ENCODE measurements around the gene RXRA.

The RXRA gene

GRCh38 chr9:134477342-134477925 is 151.2 kb downstream of the RXRA start:
- H4K91ac ChIP-seq (ENCODE audit: low read depth, low read length, poor library complexity): no peak overlapping the region
- H3K9me3 ChIP-seq (replicated peaks in 1 of 2; ENCODE audit: control insufficient read depth in 2 of 2, insufficient read depth in 1 of 2, low read depth in 1 of 2, low read length in 2 of 2): no peaks in the 10 kb centered on the region
- no peak overlapping the region for H3K4ac ChIP-seq (ENCODE audit: low read length)
- H3K27me3 ChIP-seq (ENCODE audit: control insufficient read depth in 3 of 3, insufficient read depth in 3 of 3, low read depth in 1 of 3, low read length in 3 of 3): peaks cover 0 to 7% (median 0%) of the 10 kb centered on the region in 3 experiments
- H3K18ac ChIP-seq (ENCODE audit: low read length): no peak overlapping the region
- no peak overlapping the region for H3K4me2 ChIP-seq (ENCODE audit: insufficient read depth, low read length, poor library complexity, severe bottlenecking)
- peak overlapping the region; percentile 40 for H2AK5ac ChIP-seq (ENCODE audit: low read depth, low read length)
- H3K36me3 ChIP-seq (replicated peaks in 1 of 2; ENCODE audit: control insufficient read depth in 2 of 2, insufficient read depth in 2 of 2, low read length in 2 of 2): no peaks in the 10 kb centered on the region
- H2BK5ac ChIP-seq (ENCODE audit: low read length): peak overlapping the region; percentile 18
- H3K4me1 ChIP-seq (ENCODE audit: control insufficient read depth in 2 of 2, insufficient read depth in 1 of 2, low read depth in 1 of 2, low read length in 2 of 2): no peaks in the 10 kb centered on the region
- no peak overlapping the region for H2BK12ac ChIP-seq (ENCODE audit: low read length)
- no peak overlapping the region for H3K23ac ChIP-seq (ENCODE audit: low read depth, low read length, poor library complexity)
- H2AFZ ChIP-seq (ENCODE audit: low read length): no peak overlapping the region
- no peak overlapping the region for H2BK15ac ChIP-seq (ENCODE audit: low read length)
- no peak overlapping the region for H4K8ac ChIP-seq (ENCODE audit: low read depth, low read length)
- H3K14ac ChIP-seq (ENCODE audit: low read length): no peak overlapping the region
- H3K27ac ChIP-seq (replicated peaks; ENCODE audit: low read length): no peak overlapping the region
- H2BK120ac ChIP-seq (ENCODE audit: low read depth, low read length): no peak overlapping the region
- peaks cover 2% of the 10 kb centered on the region for H3K79me1 ChIP-seq (ENCODE audit: low read depth, low read length)
- no peak for DNase-seq (ENCODE audit: low spot score)
- no CpG with 5 or more reads among the region's 15 CpGs for WGBS, 2 donors (ENCODE audit: extremely low coverage in 2 of 2, insufficient read length in 2 of 2, insufficient replicate concordance in 1 of 2)
- no peak overlapping the region for H3K4me3 ChIP-seq (ENCODE audit: low read length in 2 of 2)
- H3K9ac ChIP-seq (ENCODE audit: low read depth, low read length, poor library complexity): no peak overlapping the region

GRCh38 chr9:134477927-134478326 is 151.7 kb downstream of the RXRA start:
- H4K91ac ChIP-seq (ENCODE audit: low read depth, low read length, poor library complexity): no peak overlapping the region
- no peak overlapping the region for H3K4me3 ChIP-seq (ENCODE audit: low read length in 2 of 2)
- no peak overlapping the region for H3K18ac ChIP-seq (ENCODE audit: low read length)
- no peak overlapping the region for H2BK5ac ChIP-seq (ENCODE audit: low read length)
- H2AK5ac ChIP-seq (ENCODE audit: low read depth, low read length): no peak overlapping the region
- WGBS, 2 donors (ENCODE audit: extremely low coverage in 2 of 2, insufficient read length in 2 of 2, insufficient replicate concordance in 1 of 2): no CpG with 5 or more reads among the region's 14 CpGs
- no peak overlapping the region for H3K4me2 ChIP-seq (ENCODE audit: insufficient read depth, low read length, poor library complexity, severe bottlenecking)
- H3K4ac ChIP-seq (ENCODE audit: low read length): no peak overlapping the region
- no peak overlapping the region for H3K27ac ChIP-seq (replicated peaks; ENCODE audit: low read length)
- H3K14ac ChIP-seq (ENCODE audit: low read length): no peak overlapping the region
- H3K9ac ChIP-seq (ENCODE audit: low read depth, low read length, poor library complexity): no peak overlapping the region
- no peak overlapping the region for H4K8ac ChIP-seq (ENCODE audit: low read depth, low read length)
- H2AFZ ChIP-seq (ENCODE audit: low read length): no peak overlapping the region
- H2BK15ac ChIP-seq (ENCODE audit: low read length): no peak overlapping the region
- no peak for DNase-seq (ENCODE audit: low spot score)
- no peaks in the 10 kb centered on the region for H3K9me3 ChIP-seq (replicated peaks in 1 of 2; ENCODE audit: control insufficient read depth in 2 of 2, insufficient read depth in 1 of 2, low read depth in 1 of 2, low read length in 2 of 2)
- H3K27me3 ChIP-seq (ENCODE audit: control insufficient read depth in 3 of 3, insufficient read depth in 3 of 3, low read depth in 1 of 3, low read length in 3 of 3): peaks cover 0 to 7% (median 0%) of the 10 kb centered on the region in 3 experiments
- no peaks in the 10 kb centered on the region for H3K4me1 ChIP-seq (ENCODE audit: control insufficient read depth in 2 of 2, insufficient read depth in 1 of 2, low read depth in 1 of 2, low read length in 2 of 2)
- no peak overlapping the region for H2BK120ac ChIP-seq (ENCODE audit: low read depth, low read length)
- peaks cover 2% of the 10 kb centered on the region for H3K79me1 ChIP-seq (ENCODE audit: low read depth, low read length)
- no peaks in the 10 kb centered on the region for H3K36me3 ChIP-seq (replicated peaks in 1 of 2; ENCODE audit: control insufficient read depth in 2 of 2, insufficient read depth in 2 of 2, low read length in 2 of 2)
- H3K23ac ChIP-seq (ENCODE audit: low read depth, low read length, poor library complexity): no peak overlapping the region
- H2BK12ac ChIP-seq (ENCODE audit: low read length): no peak overlapping the region

- WGBS, 2 donors (ENCODE audit: extremely low coverage in 2 of 2, insufficient read length in 2 of 2, insufficient replicate concordance in 1 of 2): no CpG with 5 or more reads among the region's 7 CpGs
- H3K9me3 ChIP-seq (replicated peaks in 1 of 2; ENCODE audit: control insufficient read depth in 2 of 2, insufficient read depth in 1 of 2, low read depth in 1 of 2, low read length in 2 of 2): no peaks in the 10 kb centered on the region
- H4K8ac ChIP-seq (ENCODE audit: low read depth, low read length): no peak overlapping the region
Observed at GRCh38 chr9:134481762-134482161, 155.5 kb downstream of the RXRA start.

GRCh38 chr9:134482226-134482625 is 156.0 kb downstream of the RXRA start:
- DNase-seq (ENCODE audit: low spot score): no peak
- Histone ChIP-seq H3K9ac (ENCODE audit: low read depth, low read length, poor library complexity) (no peak overlapping the region), H2BK12ac (ENCODE audit: low read length) (no peak overlapping the region), H3K4ac (ENCODE audit: low read length) (no peak overlapping the region), H3K79me1 (ENCODE audit: low read depth, low read length) (no peaks in the 10 kb centered on the region), H3K4me2 (ENCODE audit: insufficient read depth, low read length, poor library complexity, severe bottlenecking) (no peak overlapping the region), H3K18ac (ENCODE audit: low read length) (no peak overlapping the region), H2BK120ac (ENCODE audit: low read depth, low read length) (no peak overlapping the region), H3K23ac (ENCODE audit: low read depth, low read length, poor library complexity) (peak overlapping the region; percentile 5), H2AFZ (ENCODE audit: low read length) (no peak overlapping the region), H2AK5ac (ENCODE audit: low read depth, low read length) (no peak overlapping the region), H2BK5ac (ENCODE audit: low read length) (no peak overlapping the region), H3K27ac (replicated peaks; ENCODE audit: low read length) (no peak overlapping the region), H2BK15ac (ENCODE audit: low read length) (no peak overlapping the region), H4K8ac (ENCODE audit: low read depth, low read length) (no peak overlapping the region), H3K36me3 (replicated peaks in 1 of 2; ENCODE audit: control insufficient read depth in 2 of 2, insufficient read depth in 2 of 2, low read length in 2 of 2) (no peaks in the 10 kb centered on the region), H3K9me3 (replicated peaks in 1 of 2; ENCODE audit: control insufficient read depth in 2 of 2, insufficient read depth in 1 of 2, low read depth in 1 of 2, low read length in 2 of 2) (no peaks in the 10 kb centered on the region), H4K91ac (ENCODE audit: low read depth, low read length, poor library complexity) (no peak overlapping the region), H3K4me1 (ENCODE audit: control insufficient read depth in 2 of 2, insufficient read depth in 1 of 2, low read depth in 1 of 2, low read length in 2 of 2) (no peaks in the 10 kb centered on the region), H3K27me3 (ENCODE audit: control insufficient read depth in 3 of 3, insufficient read depth in 3 of 3, low read depth in 1 of 3, low read length in 3 of 3) (peaks cover 0 to 23% (median 0%) of the 10 kb centered on the region in 3 experiments), H3K14ac (ENCODE audit: low read length) (no peak overlapping the region), H3K4me3 (ENCODE audit: low read length in 2 of 2) (no peak overlapping the region)
- no CpG with 5 or more reads among the region's 10 CpGs for WGBS, 2 donors (ENCODE audit: extremely low coverage in 2 of 2, insufficient read length in 2 of 2, insufficient replicate concordance in 1 of 2)

More at GRCh38 chr9:134481762-134482161, 155.5 kb downstream of the RXRA start:
- Histone ChIP-seq H3K9ac (ENCODE audit: low read depth, low read length, poor library complexity) (no peak overlapping the region), H2AFZ (ENCODE audit: low read length) (no peak overlapping the region), H2BK15ac (ENCODE audit: low read length) (no peak overlapping the region), H3K23ac (ENCODE audit: low read depth, low read length, poor library complexity) (peak overlapping the region; percentile 5), H2BK12ac (ENCODE audit: low read length) (no peak overlapping the region), H3K14ac (ENCODE audit: low read length) (no peak overlapping the region), H3K4ac (ENCODE audit: low read length) (no peak overlapping the region), H2BK5ac (ENCODE audit: low read length) (no peak overlapping the region), H3K36me3 (replicated peaks in 1 of 2; ENCODE audit: control insufficient read depth in 2 of 2, insufficient read depth in 2 of 2, low read length in 2 of 2) (no peaks in the 10 kb centered on the region), H4K91ac (ENCODE audit: low read depth, low read length, poor library complexity) (no peak overlapping the region), H3K27ac (replicated peaks; ENCODE audit: low read length) (no peak overlapping the region), H3K4me3 (ENCODE audit: low read length in 2 of 2) (no peak overlapping the region), H3K27me3 (ENCODE audit: control insufficient read depth in 3 of 3, insufficient read depth in 3 of 3, low read depth in 1 of 3, low read length in 3 of 3) (peaks cover 0 to 20% (median 0%) of the 10 kb centered on the region in 3 experiments), H2AK5ac (ENCODE audit: low read depth, low read length) (no peak overlapping the region), H2BK120ac (ENCODE audit: low read depth, low read length) (no peak overlapping the region), H3K18ac (ENCODE audit: low read length) (no peak overlapping the region), H3K4me1 (ENCODE audit: control insufficient read depth in 2 of 2, insufficient read depth in 1 of 2, low read depth in 1 of 2, low read length in 2 of 2) (no peaks in the 10 kb centered on the region), H3K79me1 (ENCODE audit: low read depth, low read length) (no peaks in the 10 kb centered on the region), H3K4me2 (ENCODE audit: insufficient read depth, low read length, poor library complexity, severe bottlenecking) (no peak overlapping the region)
- no peak for DNase-seq (ENCODE audit: low spot score)

All from neuronal stem cell (in vitro differentiated cells).